K562 (cell line): ENCODE measurements around the gene DDAH2. TPM values are rescaled to one million over a fixed set of nuclear protein-coding genes. Genes with fewer than 3 reads are reported as not detected.

Experiments
- ESRRB ChIP-seq: fragments of 250-450 bp; sonication (Bioruptor Pico); IDR thresholded peaks from 2 replicates; pipeline ENCODE4 v1.5.0; 2020; ENCODE audit warnings: mild to moderate bottlenecking, moderate library complexity, borderline replicate concordance
- MAFG ChIP-seq: fragments of 450-650 bp; conservative IDR thresholded peaks from 2 replicates; pipeline ENCODE4 v1.6.1; 2016; ENCODE audit warnings: missing genetic modification characterization, missing compliant biosample characterization
- MTA2 ChIP-seq: fragments of 450-650 bp; IDR thresholded peaks from 2 replicates; pipeline ENCODE4 v1.6.1; 2016; ENCODE audit warnings: low read depth
- NFRKB ChIP-seq: fragments of 450-650 bp; IDR thresholded peaks from 2 replicates; pipeline ENCODE4 v1.6.1; 2016; ENCODE audit warnings: low read depth
- PHTF2 ChIP-seq: fragments of 250-450 bp; sonication (Bioruptor Pico); IDR thresholded peaks from 2 replicates; pipeline ENCODE4 v1.5.0; 2021; ENCODE audit warnings: mild to moderate bottlenecking
- POLR2AphosphoS2 ChIP-seq: IDR thresholded peaks from 2 replicates; pipeline ENCODE4 v1.6.1; 2012; ENCODE audit warnings: low read length, improper control_type of control experiment
- TAF1 ChIP-seq: IDR thresholded peaks from 2 replicates; pipeline ENCODE4 v1.6.1; 2011; ENCODE audit warnings: mild to moderate bottlenecking, low read length, moderate library complexity; ENCODE audit not compliant: insufficient read depth, control insufficient read depth, severe bottlenecking; ENCODE audit errors: extremely low read depth
- TRIM28 ChIP-seq: fragments of 450-650 bp; IDR thresholded peaks from 2 replicates; pipeline ENCODE4 v1.6.1; 2017
- ZNF12 ChIP-seq: sonication (generic); formaldehyde crosslinking; IDR thresholded peaks from 2 replicates; pipeline ENCODE4 v1.4.0; 2020; ENCODE audit warnings: mild to moderate bottlenecking, missing genetic modification reagents
- ZNF197 ChIP-seq: fragments of 200-800 bp; sonication (Bioruptor generic); IDR thresholded peaks from 2 replicates; pipeline ENCODE4 v1.6.1; 2016; ENCODE audit warnings: low read depth, missing genetic modification characterization, missing compliant biosample characterization
- polyA plus RNA-seq, 8 experiments: library from polyadenylated mRNA; depleted of rRNA in 4 of 8; stranded (reverse) in 5 of 8; unstranded in 3 of 8; fragments of >200 nt; fragmentation: Nextera tagmentation in 2 of 8; fragmentation: Illumina TruSeq in 1 of 8; extraction: Ambion mirVana in 2 of 8; extraction: Trizol in 1 of 8; gene quantifications; 2 replicates each; pipeline versions ENCODE4 v1.2.1 to v1.2.3, GENCODE V29; 2011 to 2014; ENCODE audit warnings: inconsistent platforms in 1 of 8, missing spikeins in 1 of 8
- total RNA-seq, 7 experiments: library from RNA; depleted of rRNA in 6 of 7; stranded (reverse); fragments of >200 nt in 6 of 7; fragmentation: Illumina TruSeq in 2 of 7; extraction: Trizol in 2 of 7; gene quantifications; 2 replicates each; pipeline versions ENCODE4 v1.2.1 to v1.2.3, GENCODE V29; 2011 to 2021; ENCODE audit warnings: low replicate concordance in 1 of 7
- TF ChIP-seq, protein P1 (sequence below): sonication (generic); formaldehyde crosslinking; IDR thresholded peaks from 2 replicates; pipeline ENCODE4 v1.8.0; 2023; ENCODE audit warnings: mild to moderate bottlenecking, missing genetic modification reagents
- TF ChIP-seq, protein P2 (sequence below): sonication (generic); formaldehyde crosslinking; IDR thresholded peaks from 2 replicates; pipeline ENCODE4 v1.4.0; 2020; ENCODE audit warnings: mild to moderate bottlenecking, missing genetic modification reagents
- TF ChIP-seq, protein P3 (sequence below): sonication (generic); formaldehyde crosslinking; IDR thresholded peaks from 2 replicates; pipeline ENCODE4 v1.8.0; 2023; ENCODE audit warnings: missing genetic modification reagents, mild to moderate bottlenecking, borderline replicate concordance

The DDAH2 gene
- total and polyA plus RNA-seq, 9 of the 15 experiments (the other 6 are each of a cell fraction or from before 2014, with no cell fraction given), result 1.8 to 45.4 (median 21.4) TPM

DNA sequence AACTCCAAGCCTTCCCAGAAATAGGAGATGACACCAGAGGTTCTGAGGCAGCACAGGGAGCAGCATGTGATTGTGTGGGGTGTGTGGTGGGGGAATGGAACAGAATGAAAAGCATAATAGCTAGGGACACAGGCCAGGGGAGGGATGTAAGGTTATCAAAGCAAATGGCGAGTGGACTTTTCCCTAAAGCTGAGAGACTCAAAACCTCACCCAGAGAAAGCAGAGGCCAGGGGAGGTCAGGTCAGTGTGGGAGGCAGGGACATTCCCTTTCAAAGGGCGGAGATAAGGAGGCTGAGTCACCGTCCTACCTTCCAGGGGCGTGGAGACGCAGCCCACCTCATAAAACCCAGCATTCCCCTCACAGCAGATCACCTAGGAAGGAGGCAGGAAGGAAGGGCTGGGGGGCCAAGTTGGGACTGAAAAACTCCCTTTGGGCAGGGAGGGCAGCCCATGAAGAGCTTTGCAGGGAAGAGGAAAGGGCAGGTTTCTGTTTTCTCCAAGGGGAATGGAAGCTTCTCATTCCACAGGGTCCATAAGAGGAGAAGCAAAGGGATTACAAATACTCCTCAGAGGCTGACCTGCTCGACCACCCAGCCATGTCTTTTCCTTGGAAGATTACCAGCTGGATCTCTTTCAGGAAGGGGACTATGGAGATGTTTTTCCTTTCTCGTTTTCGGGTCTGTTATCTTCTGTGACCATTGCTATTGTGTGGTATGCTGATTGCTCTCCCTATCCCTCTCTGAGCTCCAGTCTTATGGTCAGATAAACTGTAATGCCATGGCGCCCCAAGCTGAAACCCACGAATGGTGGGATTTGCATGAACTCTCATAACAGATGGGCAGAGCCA lies 38.6 kb downstream of the DDAH2 start (continued):
- TF ChIP-seq, protein P1, sequence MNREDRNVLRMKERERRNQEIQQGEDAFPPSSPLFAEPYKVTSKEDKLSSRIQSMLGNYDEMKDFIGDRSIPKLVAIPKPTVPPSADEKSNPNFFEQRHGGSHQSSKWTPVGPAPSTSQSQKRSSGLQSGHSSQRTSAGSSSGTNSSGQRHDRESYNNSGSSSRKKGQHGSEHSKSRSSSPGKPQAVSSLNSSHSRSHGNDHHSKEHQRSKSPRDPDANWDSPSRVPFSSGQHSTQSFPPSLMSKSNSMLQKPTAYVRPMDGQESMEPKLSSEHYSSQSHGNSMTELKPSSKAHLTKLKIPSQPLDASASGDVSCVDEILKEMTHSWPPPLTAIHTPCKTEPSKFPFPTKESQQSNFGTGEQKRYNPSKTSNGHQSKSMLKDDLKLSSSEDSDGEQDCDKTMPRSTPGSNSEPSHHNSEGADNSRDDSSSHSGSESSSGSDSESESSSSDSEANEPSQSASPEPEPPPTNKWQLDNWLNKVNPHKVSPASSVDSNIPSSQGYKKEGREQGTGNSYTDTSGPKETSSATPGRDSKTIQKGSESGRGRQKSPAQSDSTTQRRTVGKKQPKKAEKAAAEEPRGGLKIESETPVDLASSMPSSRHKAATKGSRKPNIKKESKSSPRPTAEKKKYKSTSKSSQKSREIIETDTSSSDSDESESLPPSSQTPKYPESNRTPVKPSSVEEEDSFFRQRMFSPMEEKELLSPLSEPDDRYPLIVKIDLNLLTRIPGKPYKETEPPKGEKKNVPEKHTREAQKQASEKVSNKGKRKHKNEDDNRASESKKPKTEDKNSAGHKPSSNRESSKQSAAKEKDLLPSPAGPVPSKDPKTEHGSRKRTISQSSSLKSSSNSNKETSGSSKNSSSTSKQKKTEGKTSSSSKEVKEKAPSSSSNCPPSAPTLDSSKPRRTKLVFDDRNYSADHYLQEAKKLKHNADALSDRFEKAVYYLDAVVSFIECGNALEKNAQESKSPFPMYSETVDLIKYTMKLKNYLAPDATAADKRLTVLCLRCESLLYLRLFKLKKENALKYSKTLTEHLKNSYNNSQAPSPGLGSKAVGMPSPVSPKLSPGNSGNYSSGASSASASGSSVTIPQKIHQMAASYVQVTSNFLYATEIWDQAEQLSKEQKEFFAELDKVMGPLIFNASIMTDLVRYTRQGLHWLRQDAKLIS, result 0 out of 2 replicates have a peak, but pooled peaks have one; percentile 79
- TF ChIP-seq ZNF12 (CRISPR knock-in tag) (peak; percentile 54; the same call in 1 of the 2 replicates), TRIM28 (peak; percentile 63; the same call in 1 of the 2 replicates), MAFG (peak; percentile 86), ESRRB (0 out of 2 replicates have a peak, but pooled peaks have one; percentile 2), NFRKB (peak; percentile 72), PHTF2 (CRISPR knock-in tag) (peak; percentile 30; the same call in 1 of the 2 replicates), POLR2AphosphoS2 (0 out of 2 replicates have a peak, but pooled peaks have one; percentile 68), TAF1 (peak; percentile 40), MTA2 (peak; percentile 73; the same call in 1 of the 2 replicates), ZNF197 (CRISPR knock-in tag) (0 out of 2 replicates have a peak, but pooled peaks have one; percentile 1)
- TF ChIP-seq, protein P2, sequence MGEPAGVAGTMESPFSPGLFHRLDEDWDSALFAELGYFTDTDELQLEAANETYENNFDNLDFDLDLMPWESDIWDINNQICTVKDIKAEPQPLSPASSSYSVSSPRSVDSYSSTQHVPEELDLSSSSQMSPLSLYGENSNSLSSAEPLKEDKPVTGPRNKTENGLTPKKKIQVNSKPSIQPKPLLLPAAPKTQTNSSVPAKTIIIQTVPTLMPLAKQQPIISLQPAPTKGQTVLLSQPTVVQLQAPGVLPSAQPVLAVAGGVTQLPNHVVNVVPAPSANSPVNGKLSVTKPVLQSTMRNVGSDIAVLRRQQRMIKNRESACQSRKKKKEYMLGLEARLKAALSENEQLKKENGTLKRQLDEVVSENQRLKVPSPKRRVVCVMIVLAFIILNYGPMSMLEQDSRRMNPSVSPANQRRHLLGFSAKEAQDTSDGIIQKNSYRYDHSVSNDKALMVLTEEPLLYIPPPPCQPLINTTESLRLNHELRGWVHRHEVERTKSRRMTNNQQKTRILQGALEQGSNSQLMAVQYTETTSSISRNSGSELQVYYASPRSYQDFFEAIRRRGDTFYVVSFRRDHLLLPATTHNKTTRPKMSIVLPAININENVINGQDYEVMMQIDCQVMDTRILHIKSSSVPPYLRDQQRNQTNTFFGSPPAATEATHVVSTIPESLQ, result no peak
- TF ChIP-seq, protein P3, sequence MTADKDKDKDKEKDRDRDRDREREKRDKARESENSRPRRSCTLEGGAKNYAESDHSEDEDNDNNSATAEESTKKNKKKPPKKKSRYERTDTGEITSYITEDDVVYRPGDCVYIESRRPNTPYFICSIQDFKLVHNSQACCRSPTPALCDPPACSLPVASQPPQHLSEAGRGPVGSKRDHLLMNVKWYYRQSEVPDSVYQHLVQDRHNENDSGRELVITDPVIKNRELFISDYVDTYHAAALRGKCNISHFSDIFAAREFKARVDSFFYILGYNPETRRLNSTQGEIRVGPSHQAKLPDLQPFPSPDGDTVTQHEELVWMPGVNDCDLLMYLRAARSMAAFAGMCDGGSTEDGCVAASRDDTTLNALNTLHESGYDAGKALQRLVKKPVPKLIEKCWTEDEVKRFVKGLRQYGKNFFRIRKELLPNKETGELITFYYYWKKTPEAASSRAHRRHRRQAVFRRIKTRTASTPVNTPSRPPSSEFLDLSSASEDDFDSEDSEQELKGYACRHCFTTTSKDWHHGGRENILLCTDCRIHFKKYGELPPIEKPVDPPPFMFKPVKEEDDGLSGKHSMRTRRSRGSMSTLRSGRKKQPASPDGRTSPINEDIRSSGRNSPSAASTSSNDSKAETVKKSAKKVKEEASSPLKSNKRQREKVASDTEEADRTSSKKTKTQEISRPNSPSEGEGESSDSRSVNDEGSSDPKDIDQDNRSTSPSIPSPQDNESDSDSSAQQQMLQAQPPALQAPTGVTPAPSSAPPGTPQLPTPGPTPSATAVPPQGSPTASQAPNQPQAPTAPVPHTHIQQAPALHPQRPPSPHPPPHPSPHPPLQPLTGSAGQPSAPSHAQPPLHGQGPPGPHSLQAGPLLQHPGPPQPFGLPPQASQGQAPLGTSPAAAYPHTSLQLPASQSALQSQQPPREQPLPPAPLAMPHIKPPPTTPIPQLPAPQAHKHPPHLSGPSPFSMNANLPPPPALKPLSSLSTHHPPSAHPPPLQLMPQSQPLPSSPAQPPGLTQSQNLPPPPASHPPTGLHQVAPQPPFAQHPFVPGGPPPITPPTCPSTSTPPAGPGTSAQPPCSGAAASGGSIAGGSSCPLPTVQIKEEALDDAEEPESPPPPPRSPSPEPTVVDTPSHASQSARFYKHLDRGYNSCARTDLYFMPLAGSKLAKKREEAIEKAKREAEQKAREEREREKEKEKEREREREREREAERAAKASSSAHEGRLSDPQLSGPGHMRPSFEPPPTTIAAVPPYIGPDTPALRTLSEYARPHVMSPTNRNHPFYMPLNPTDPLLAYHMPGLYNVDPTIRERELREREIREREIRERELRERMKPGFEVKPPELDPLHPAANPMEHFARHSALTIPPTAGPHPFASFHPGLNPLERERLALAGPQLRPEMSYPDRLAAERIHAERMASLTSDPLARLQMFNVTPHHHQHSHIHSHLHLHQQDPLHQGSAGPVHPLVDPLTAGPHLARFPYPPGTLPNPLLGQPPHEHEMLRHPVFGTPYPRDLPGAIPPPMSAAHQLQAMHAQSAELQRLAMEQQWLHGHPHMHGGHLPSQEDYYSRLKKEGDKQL (CRISPR knock-in tag), result no peak
